ENCODE data around the gene PDIA4. TPM values are rescaled to one million over a fixed set of nuclear protein-coding genes. Genes with fewer than 3 reads are reported as not detected.

PDIA4 gene
- total RNA-seq, 1 donor from 2014 or later, result 225 TPM

DNA sequence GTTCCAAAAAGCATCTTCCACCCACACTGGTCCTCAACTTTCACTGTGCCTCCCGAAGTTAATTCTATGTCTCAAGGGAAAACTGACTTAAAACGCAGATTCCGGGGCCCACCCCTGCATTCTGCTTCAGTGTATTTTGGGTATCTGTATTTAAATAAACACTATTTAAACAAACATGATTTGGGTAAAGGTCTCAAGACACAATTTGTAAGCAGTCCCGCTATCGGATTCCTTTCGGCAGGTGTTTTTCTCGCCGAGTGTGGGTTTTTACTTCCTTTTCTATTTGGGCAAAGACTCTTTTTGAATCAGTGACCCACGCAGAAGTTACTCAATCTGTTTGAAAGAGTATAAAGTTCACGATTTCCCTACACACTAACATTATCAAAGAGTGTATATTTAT lies 1.2 kb downstream of the PDIA4 start:
- no peaks in the 10 kb centered on the region for H3K27me3 ChIP-seq (ENCODE audit: control insufficient read depth, insufficient read depth, low read length)
- TF ChIP-seq, protein P1, sequence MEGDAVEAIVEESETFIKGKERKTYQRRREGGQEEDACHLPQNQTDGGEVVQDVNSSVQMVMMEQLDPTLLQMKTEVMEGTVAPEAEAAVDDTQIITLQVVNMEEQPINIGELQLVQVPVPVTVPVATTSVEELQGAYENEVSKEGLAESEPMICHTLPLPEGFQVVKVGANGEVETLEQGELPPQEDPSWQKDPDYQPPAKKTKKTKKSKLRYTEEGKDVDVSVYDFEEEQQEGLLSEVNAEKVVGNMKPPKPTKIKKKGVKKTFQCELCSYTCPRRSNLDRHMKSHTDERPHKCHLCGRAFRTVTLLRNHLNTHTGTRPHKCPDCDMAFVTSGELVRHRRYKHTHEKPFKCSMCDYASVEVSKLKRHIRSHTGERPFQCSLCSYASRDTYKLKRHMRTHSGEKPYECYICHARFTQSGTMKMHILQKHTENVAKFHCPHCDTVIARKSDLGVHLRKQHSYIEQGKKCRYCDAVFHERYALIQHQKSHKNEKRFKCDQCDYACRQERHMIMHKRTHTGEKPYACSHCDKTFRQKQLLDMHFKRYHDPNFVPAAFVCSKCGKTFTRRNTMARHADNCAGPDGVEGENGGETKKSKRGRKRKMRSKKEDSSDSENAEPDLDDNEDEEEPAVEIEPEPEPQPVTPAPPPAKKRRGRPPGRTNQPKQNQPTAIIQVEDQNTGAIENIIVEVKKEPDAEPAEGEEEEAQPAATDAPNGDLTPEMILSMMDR (IDR thresholded peaks at IDR 0.05; ENCODE audit: insufficient read depth, low read length, poor library complexity, severe bottlenecking), result no peak
- DNase-seq (ENCODE audit: low read depth), result no peak
- peak overlapping the region; percentile 89 for H3K4me3 ChIP-seq (ENCODE audit: low read depth, low read length)
- H3K36me3 ChIP-seq (ENCODE audit: control insufficient read depth, insufficient read depth, low read length), result peaks cover 1% of the 10 kb centered on the region

DNA sequence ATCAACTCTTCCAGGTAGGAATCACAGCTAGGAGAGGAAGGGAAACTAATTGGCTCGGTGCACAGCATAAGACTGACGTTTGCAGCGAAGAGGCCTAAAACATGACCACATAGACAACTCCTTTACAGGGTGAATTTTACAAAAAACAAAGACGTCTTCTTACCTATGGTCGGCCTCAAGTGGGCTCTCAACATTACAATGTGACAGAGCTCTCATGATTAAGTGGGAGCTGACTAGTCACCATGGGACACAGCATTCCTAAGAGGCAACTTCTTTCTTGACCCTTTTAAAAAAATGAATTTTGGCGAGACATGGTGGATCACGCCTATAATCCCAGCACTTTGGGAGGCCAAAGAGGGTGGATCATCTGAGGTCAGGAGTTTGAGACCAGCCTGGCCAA lies 4.6 kb downstream of the PDIA4 start:
- DNase-seq (ENCODE audit: low read depth), result no peak
- Histone ChIP-seq H3K36me3 (ENCODE audit: control insufficient read depth, insufficient read depth, low read length) (peaks cover 1% of the 10 kb centered on the region), H3K4me3 (ENCODE audit: low read depth, low read length) (no peak overlapping the region), H3K27me3 (ENCODE audit: control insufficient read depth, insufficient read depth, low read length) (no peaks in the 10 kb centered on the region)
- TF ChIP-seq, protein P1 (IDR thresholded peaks at IDR 0.05; ENCODE audit: insufficient read depth, low read length, poor library complexity, severe bottlenecking), result no peak

DNA sequence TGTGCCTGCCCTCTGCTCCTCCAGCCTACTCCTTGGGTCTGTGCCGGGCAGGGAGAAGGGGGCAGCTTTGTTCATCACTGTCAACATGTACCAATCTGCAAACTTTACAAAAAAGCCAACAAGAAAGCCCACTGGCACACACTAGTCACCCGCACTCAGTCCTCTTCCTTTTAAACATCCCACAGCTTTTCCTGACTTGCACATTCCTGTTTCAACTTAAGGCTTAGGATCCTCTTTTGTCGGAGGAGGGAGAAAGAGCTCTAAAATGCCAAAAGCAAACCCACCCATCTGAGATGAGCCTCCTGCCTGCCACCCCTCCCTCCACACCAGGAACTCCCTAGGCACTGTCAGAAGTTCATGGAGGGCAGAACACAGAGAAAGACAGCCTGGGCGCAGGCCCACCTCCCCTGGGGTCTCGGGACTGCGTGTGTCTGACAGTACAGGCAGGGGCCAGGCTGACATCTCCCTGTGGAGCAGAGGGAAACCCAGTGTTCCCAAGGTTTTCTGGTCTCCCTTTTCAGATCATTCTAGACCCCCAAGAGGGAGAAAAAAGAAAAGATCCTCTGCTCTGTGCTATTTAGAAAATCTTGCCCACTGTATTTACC lies 5.4 kb downstream of the PDIA4 start:
- DNase-seq (ENCODE audit: low read depth), result no peak
- TF ChIP-seq, protein P1 (IDR thresholded peaks at IDR 0.05; ENCODE audit: insufficient read depth, low read length, poor library complexity, severe bottlenecking), result no peak
- no peak overlapping the region for H3K4me3 ChIP-seq (ENCODE audit: low read depth, low read length)
- H3K36me3 ChIP-seq (ENCODE audit: control insufficient read depth, insufficient read depth, low read length), result peaks cover 1% of the 10 kb centered on the region
- no peaks in the 10 kb centered on the region for H3K27me3 ChIP-seq (ENCODE audit: control insufficient read depth, insufficient read depth, low read length)

DNA sequence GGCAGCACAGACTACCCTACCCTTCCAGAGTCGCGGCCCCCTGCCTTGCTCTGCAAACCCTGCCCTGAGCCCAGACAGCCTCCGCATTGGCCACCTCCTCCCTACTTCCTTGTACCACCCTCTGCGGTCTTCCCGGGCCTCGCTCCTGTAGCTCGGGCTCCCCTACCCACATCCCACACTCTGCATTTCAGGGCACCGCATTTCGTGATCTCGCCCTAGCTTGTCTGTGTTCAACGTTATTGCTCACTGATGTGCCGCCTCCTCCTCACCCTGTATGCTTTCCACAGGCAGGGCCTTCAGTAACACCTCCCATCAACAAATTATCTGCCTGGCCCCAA lies 6.6 kb downstream of the PDIA4 start:
- H3K27me3 ChIP-seq (ENCODE audit: control insufficient read depth, insufficient read depth, low read length), result no peaks in the 10 kb centered on the region
- peaks cover 1% of the 10 kb centered on the region for H3K36me3 ChIP-seq (ENCODE audit: control insufficient read depth, insufficient read depth, low read length)
- no peak for DNase-seq (ENCODE audit: low read depth)
- TF ChIP-seq, protein P1 (IDR thresholded peaks at IDR 0.05; ENCODE audit: insufficient read depth, low read length, poor library complexity, severe bottlenecking), result no peak
- H3K4me3 ChIP-seq (ENCODE audit: low read depth, low read length), result no peak overlapping the region

DNA sequence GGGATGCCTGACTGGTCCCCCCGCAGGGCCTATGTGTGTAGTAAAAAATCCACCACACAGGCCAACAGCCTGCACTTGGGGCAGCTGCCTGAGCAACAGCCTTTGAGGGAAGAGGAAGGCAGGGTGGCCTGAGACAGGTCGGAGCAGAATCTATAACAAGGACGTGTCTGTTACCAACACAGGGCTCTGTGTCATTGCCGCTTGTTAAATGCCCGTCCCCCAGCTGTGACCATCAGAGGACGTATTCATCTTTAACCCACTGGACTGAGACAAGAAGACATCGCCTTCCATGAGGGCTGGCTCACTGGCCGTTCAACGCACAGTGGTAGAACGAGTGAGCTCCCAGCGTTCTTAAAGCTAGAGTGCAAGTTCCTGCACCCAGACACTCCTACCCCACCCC lies 7.8 kb downstream of the PDIA4 start:
- Histone ChIP-seq H3K36me3 (ENCODE audit: control insufficient read depth, insufficient read depth, low read length) (peaks cover 2% of the 10 kb centered on the region), H3K27me3 (ENCODE audit: control insufficient read depth, insufficient read depth, low read length) (no peaks in the 10 kb centered on the region), H3K4me3 (ENCODE audit: low read depth, low read length) (no peak overlapping the region)
- TF ChIP-seq, protein P1 (IDR thresholded peaks at IDR 0.05; ENCODE audit: insufficient read depth, low read length, poor library complexity, severe bottlenecking), result no peak
- DNase-seq (ENCODE audit: low read depth), result no peak

DNA sequence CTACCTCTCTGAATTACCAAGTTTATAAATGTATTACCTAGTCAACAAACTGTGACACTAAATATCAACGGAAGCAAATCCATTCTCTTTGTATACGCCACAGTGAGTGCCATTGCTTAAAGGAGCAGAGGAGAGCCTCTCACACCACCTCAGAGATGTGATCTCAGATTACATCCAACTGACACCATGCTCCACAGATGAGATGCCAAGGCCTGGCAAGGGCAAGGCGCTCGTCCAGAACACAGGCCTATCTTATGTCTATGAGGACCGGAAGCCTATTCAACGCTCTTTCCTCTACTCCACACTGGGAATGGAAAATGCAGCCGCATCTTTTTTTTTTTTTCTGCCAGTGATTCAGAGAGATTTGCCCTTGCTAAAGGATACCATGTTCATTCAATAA lies 11.4 kb downstream of the PDIA4 start:
- no peak for DNase-seq (ENCODE audit: low read depth)
- no peak overlapping the region for H3K4me3 ChIP-seq (ENCODE audit: low read depth, low read length)
- TF ChIP-seq, protein P1 (IDR thresholded peaks at IDR 0.05; ENCODE audit: insufficient read depth, low read length, poor library complexity, severe bottlenecking), result no peak
- no peaks in the 10 kb centered on the region for H3K27me3 ChIP-seq (ENCODE audit: control insufficient read depth, insufficient read depth, low read length)
- H3K36me3 ChIP-seq (ENCODE audit: control insufficient read depth, insufficient read depth, low read length), result peaks cover 1% of the 10 kb centered on the region

All from kidney epithelial cell (primary cell).